Fibroblast of lung (primary cell): ENCODE data around the gene TOX3. TPM values are rescaled to one million over a fixed set of nuclear protein-coding genes. Genes with fewer than 3 reads are reported as not detected.

Experiments
- DNase-seq, 2 donors: peaks; one replicate each; pipeline versions ENCODE4 v3.0.0 to v3.0.0-alpha.2; 2010; ENCODE audit warnings: low read depth in 2 of 2
- H2AFZ ChIP-seq: 2 replicates; pipeline ENCODE4 v1.5.1; 2012; ENCODE audit warnings: low read length, control low read depth, inconsistent platforms
- H3K27ac ChIP-seq: 2 replicates; pipeline ENCODE4 v1.5.1; 2011; ENCODE audit warnings: low read length, control low read depth; ENCODE audit not compliant: insufficient read depth
- H3K27me3 ChIP-seq: 2 replicates; pipeline ENCODE4 v1.5.1; 2011; ENCODE audit warnings: mild to moderate bottlenecking, low read length; ENCODE audit not compliant: control insufficient read depth, insufficient read depth
- H3K36me3 ChIP-seq: 2 replicates; pipeline ENCODE4 v1.5.1; 2011; ENCODE audit warnings: low read length; ENCODE audit not compliant: control insufficient read depth, insufficient read depth
- H3K4me1 ChIP-seq: 2 replicates; pipeline ENCODE4 v1.5.1; 2011; ENCODE audit warnings: low read length; ENCODE audit not compliant: control insufficient read depth, insufficient read depth; ENCODE audit errors: extremely low read depth
- H3K4me2 ChIP-seq: 2 replicates; pipeline ENCODE4 v1.5.1; 2011; ENCODE audit warnings: low read length, control low read depth; ENCODE audit not compliant: insufficient read depth; ENCODE audit errors: extremely low read depth
- H3K4me3 ChIP-seq, 4 experiments: fragments of 200-600 bp in 1 of 4; sonication (generic) in 1 of 4; replicated peaks in 1 of 4; 2 replicates each; pipeline ENCODE4 v1.5.1; 2011 to 2016; ENCODE audit warnings: low read length in 4 of 4, low read depth in 3 of 4, mild to moderate bottlenecking in 3 of 4, control low read depth in 2 of 4, inconsistent platforms in 1 of 4, mixed read lengths in 1 of 4; ENCODE audit not compliant: insufficient read depth in 1 of 4; ENCODE audit errors: control extremely low read depth in 1 of 4
- H3K79me2 ChIP-seq: 2 replicates; pipeline ENCODE4 v1.5.1; 2012; ENCODE audit warnings: mild to moderate bottlenecking, low read length, inconsistent platforms; ENCODE audit not compliant: control insufficient read depth, insufficient read depth
- H3K9ac ChIP-seq: 2 replicates; pipeline ENCODE4 v1.5.1; 2011; ENCODE audit warnings: mild to moderate bottlenecking, low read length, control low read depth; ENCODE audit not compliant: insufficient read depth
- H3K9me3 ChIP-seq: 2 replicates; pipeline ENCODE4 v1.5.1; 2012; ENCODE audit warnings: low read depth, low read length; ENCODE audit not compliant: control insufficient read depth, insufficient read depth
- H4K20me1 ChIP-seq: 2 replicates; pipeline ENCODE4 v1.5.1; 2011; ENCODE audit warnings: low read length; ENCODE audit not compliant: control insufficient read depth, insufficient read depth; ENCODE audit errors: extremely low read depth
- EZH2 ChIP-seq: IDR thresholded peaks from 2 replicates; pipeline ENCODE4 v1.5.1; 2012; ENCODE audit warnings: low read length, control low read depth, mild to moderate bottlenecking; ENCODE audit errors: missing control alignments
- polyA plus RNA-seq, 2 donors: library from polyadenylated mRNA; depleted of rRNA in 1 of 2; stranded (reverse) in 1 of 2; unstranded in 1 of 2; fragments of >200 nt; gene quantifications; 2 replicates each; pipeline ENCODE4 v1.2.1, GENCODE V29; 2011 to 2012; ENCODE audit warnings: missing spikeins in 1 of 2
- total RNA-seq: library from RNA; depleted of rRNA; stranded (reverse); fragments of >200 nt; gene quantifications from 2 replicates; pipeline ENCODE4 v1.2.1, GENCODE V29; 2014
- TF ChIP-seq, protein P1 (sequence below), 2 donors: IDR thresholded peaks in 1 of 2; conservative IDR thresholded peaks in 1 of 2; 1 replicate in 1 of 2; 2 replicates in 1 of 2; pipeline ENCODE4 v1.5.1; 2011 to 2012; ENCODE audit warnings: low read length in 2 of 2, control low read depth in 1 of 2, inconsistent platforms in 1 of 2, low read depth in 1 of 2, mild to moderate bottlenecking in 1 of 2

Gene TOX3
- total and polyA plus RNA-seq, 2 donors (not counting 1 experiment from before 2014, with no cell fraction given) = not detected

DNA sequence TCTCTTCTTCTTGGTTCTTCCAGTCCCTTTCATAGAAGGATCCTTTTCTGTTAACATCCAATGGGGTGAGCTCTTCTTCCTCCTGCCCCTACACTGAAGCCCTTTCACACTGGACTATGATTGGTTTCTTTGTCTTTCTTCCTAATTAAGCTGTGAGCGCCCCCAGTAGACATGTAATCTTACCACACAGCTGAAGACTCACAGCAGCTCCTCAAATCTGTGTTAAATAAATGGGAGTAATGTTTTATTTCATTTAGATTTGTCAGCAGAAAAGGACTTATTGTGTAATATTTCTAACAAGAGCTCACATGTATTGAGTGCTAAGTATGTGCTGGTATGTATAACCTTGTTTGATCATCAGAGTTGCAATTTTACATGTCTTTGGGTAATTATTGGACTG, 55.7 kb downstream of the TOX3 start:
- no peak for DNase-seq
- Histone ChIP-seq H3K4me1 (no peaks in the 10 kb centered on the region), H3K36me3 (no peaks in the 10 kb centered on the region), H2AFZ (no peak overlapping the region), H3K4me2 (no peak overlapping the region), H3K27ac (no peak overlapping the region), H3K9ac (no peak overlapping the region), H4K20me1 (peaks cover 1% of the 10 kb centered on the region), H3K79me2 (no peaks in the 10 kb centered on the region), H3K4me3 (no peak overlapping the region), H3K27me3 (no peaks in the 10 kb centered on the region), H3K9me3 (no peaks in the 10 kb centered on the region)
- TF ChIP-seq EZH2 = no peak
- TF ChIP-seq, protein P1, sequence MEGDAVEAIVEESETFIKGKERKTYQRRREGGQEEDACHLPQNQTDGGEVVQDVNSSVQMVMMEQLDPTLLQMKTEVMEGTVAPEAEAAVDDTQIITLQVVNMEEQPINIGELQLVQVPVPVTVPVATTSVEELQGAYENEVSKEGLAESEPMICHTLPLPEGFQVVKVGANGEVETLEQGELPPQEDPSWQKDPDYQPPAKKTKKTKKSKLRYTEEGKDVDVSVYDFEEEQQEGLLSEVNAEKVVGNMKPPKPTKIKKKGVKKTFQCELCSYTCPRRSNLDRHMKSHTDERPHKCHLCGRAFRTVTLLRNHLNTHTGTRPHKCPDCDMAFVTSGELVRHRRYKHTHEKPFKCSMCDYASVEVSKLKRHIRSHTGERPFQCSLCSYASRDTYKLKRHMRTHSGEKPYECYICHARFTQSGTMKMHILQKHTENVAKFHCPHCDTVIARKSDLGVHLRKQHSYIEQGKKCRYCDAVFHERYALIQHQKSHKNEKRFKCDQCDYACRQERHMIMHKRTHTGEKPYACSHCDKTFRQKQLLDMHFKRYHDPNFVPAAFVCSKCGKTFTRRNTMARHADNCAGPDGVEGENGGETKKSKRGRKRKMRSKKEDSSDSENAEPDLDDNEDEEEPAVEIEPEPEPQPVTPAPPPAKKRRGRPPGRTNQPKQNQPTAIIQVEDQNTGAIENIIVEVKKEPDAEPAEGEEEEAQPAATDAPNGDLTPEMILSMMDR (conservative IDR thresholded peaks at IDR 0.05 in 1 of 2, IDR thresholded peaks at IDR 0.05 in 1 of 2; ENCODE audit: low read depth in 1 of 2, low read length in 2 of 2) = no peak

DNA sequence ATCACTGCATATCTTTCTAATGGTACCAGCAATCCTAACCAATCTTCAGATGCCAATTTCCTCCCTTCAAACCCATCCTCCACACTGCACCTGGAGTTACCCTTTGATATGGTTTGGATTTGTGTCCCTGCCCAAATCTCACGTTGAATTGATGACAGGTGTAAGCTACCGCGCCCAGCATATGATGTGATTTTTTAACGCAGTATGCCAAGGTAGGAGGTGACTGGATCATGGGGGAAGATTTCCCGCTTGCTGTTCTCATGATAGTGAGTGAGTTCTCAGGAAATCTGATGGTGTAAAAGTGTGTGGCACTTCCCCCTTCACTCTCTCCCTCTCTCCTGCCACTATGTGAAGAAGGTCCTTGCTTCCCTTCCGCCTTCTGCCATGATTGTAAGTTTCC, 57.0 kb downstream of the TOX3 start:
- Histone ChIP-seq H3K9me3 (no peaks in the 10 kb centered on the region), H2AFZ (no peak overlapping the region), H3K36me3 (no peaks in the 10 kb centered on the region), H4K20me1 (peaks cover 1% of the 10 kb centered on the region), H3K9ac (no peak overlapping the region), H3K4me1 (no peaks in the 10 kb centered on the region), H3K27me3 (no peaks in the 10 kb centered on the region), H3K27ac (no peak overlapping the region), H3K4me3 (no peak overlapping the region), H3K79me2 (no peaks in the 10 kb centered on the region), H3K4me2 (no peak overlapping the region)
- no peak for DNase-seq
- TF ChIP-seq EZH2 = no peak
- TF ChIP-seq, protein P1 (conservative IDR thresholded peaks at IDR 0.05 in 1 of 2, IDR thresholded peaks at IDR 0.05 in 1 of 2; ENCODE audit: low read depth in 1 of 2, low read length in 2 of 2) = no peak

DNA sequence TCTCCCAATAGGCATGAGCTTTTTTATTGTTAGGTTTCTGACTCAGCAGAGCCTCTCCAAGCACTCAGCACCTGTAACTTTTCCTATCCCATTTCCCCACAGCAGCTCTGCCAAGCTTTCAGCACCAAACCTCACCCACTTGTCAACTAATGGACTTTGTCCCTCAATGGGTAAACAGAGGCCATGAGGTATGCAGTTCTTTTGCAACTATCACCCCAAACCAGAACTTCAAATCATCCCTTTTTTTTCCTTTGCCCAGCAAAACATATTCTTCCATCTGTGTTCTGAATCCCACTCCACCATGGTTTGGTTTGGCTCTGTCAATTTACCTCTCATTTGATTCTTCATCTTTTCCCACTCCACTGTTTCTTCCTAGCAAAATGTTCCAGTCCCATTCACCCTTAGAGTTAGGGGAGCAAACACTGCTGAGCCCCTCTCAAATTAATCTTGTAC, 58.1 kb downstream of the TOX3 start:
- no peaks in the 10 kb centered on the region for H3K4me1 ChIP-seq
- H2AFZ ChIP-seq = no peak overlapping the region
- no peak for DNase-seq
- H3K9me3 ChIP-seq = no peaks in the 10 kb centered on the region
- no peaks in the 10 kb centered on the region for H3K79me2 ChIP-seq
- H3K4me3 ChIP-seq = no peak overlapping the region
- no peak for TF ChIP-seq EZH2
- TF ChIP-seq, protein P1 (conservative IDR thresholded peaks at IDR 0.05 in 1 of 2, IDR thresholded peaks at IDR 0.05 in 1 of 2; ENCODE audit: low read depth in 1 of 2, low read length in 2 of 2) = no peak
- H3K4me2 ChIP-seq = no peak overlapping the region
- H3K27me3 ChIP-seq = no peaks in the 10 kb centered on the region
- no peaks in the 10 kb centered on the region for H3K36me3 ChIP-seq
- H3K27ac ChIP-seq = no peak overlapping the region
- H4K20me1 ChIP-seq = peaks cover 1% of the 10 kb centered on the region
- H3K9ac ChIP-seq = no peak overlapping the region
